ENCODE results near the gene RABGAP1L.

DNA sequence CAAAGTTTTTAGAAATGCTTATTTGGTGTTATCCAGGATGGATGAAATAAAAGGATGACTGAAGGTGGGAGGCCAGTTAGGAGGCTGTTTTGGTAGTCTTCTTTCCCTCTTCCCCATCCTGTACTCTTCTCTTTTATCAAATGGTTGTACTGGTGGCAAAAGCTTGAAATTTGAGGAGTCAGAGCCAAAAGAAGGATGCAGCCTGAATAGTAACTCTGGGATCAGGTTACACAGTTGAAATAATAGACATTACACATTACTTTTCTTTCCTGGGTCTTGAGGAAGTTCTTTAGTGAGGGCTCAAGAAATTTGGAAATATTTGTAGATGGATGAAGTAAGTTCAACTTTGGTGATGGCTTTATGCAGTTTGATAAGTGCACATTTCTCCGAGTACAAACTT lies 397.1 kb downstream of the RABGAP1L start:
- no peak for TF ChIP-seq CTCF (IDR thresholded peaks at IDR 0.05)
- no peak for TF ChIP-seq EP300 (IDR thresholded peaks at IDR 0.05)
- no peak for TF ChIP-seq POLR2A (IDR thresholded peaks at IDR 0.05; ENCODE audit: low read depth)
